Ovary (tissue), 9 donors: ENCODE results near the gene TMEM196. TPM values are rescaled to one million over a fixed set of nuclear protein-coding genes. Genes with fewer than 3 reads are reported as not detected.

Source experiments
- DNase-seq, 5 donors: peaks; one replicate each; pipeline ENCODE4 v3.0.0-alpha.2; 2019 to 2020
- H3K27ac ChIP-seq, 2 donors: fragments of 200-600 bp; one replicate each; pipeline versions ENCODE4 v1.5.1 to v1.8.0; 2019 to 2022
- H3K27me3 ChIP-seq: fragments of 200-600 bp; one replicate; pipeline ENCODE4 v1.8.0; 2022
- H3K36me3 ChIP-seq: fragments of 200-600 bp; sonication (generic); one replicate; pipeline ENCODE4 v1.5.1; 2019
- H3K4me1 ChIP-seq: one replicate; pipeline ENCODE4 v1.8.1; 2013; ENCODE audit warnings: mild to moderate bottlenecking, moderate library complexity; ENCODE audit not compliant: insufficient read depth
- H3K4me3 ChIP-seq: fragments of 200-600 bp; sonication (generic); one replicate; pipeline ENCODE4 v1.5.1; 2017
- H3K9me3 ChIP-seq, 2 donors: fragments of 200-600 bp in 1 of 2; sonication (generic) in 1 of 2; one replicate each; pipeline versions ENCODE4 v1.5.1 to v1.8.1; 2013 to 2019; ENCODE audit warnings: mild to moderate bottlenecking in 1 of 2, moderate library complexity in 1 of 2
- CTCF ChIP-seq, 3 donors: fragments of 450-650 bp in 2 of 3; fragments of 200-600 bp in 1 of 3; IDR thresholded peaks; one replicate each; pipeline versions ENCODE4 v1.5.1 to v1.8.0; 2016 to 2022; ENCODE audit warnings: antibody characterized with exemption in 3 of 3, mild to moderate bottlenecking in 1 of 3
- EP300 ChIP-seq: sonication (generic); formaldehyde crosslinking; IDR thresholded peaks from one replicate; pipeline ENCODE4 v1.6.1; 2017; ENCODE audit warnings: antibody characterized with exemption
- POLR2A ChIP-seq: fragments of 450-650 bp; IDR thresholded peaks from one replicate; pipeline ENCODE4 v1.6.1; 2017; ENCODE audit warnings: antibody characterized with exemption, mild to moderate bottlenecking, moderate library complexity
- WGBS, 3 donors: extraction: QIAGEN DNeasy Blood & Tissue Kit in 1 of 3; methylation state at CpG; one replicate each; pipeline versions ENCODE4 v1.1.5 to v1.1.7; 2013 to 2017; 5-methylcytosine and 5-hydroxymethylcytosine counted together
- intact Hi-C, 4 donors: fragments of 100-400 bp; cut with DNase I; formaldehyde crosslinking; loops; one replicate each; pipeline versions ENCODE4 v1.11.0 to v1.15.1; 2022 to 2023
- polyA plus RNA-seq, 2 donors: library from polyadenylated mRNA; stranded (reverse); fragments of 200-250 nt in 1 of 2; fragments of 350-450 nt in 1 of 2; fragmentation: Illumina TruSeq in 1 of 2; extraction: RNeasy Lipid Tissue Mini Kit (QIAGEN cat#74804) in 1 of 2; gene quantifications; one replicate each; pipeline ENCODE4 v1.2.3, GENCODE V29; 2013 to 2014
- total RNA-seq, 7 donors: library from RNA; depleted of rRNA in 2 of 7; stranded (reverse); fragments of >200 nt in 2 of 7; fragmentation: NEBNext Ultra II Directional in 3 of 7; extraction: Animal tissue kit (Norgen Biotek cat#: 25700) in 3 of 7; gene quantifications; one replicate each; pipeline versions ENCODE4 v1.1.0 to v1.2.4, GENCODE V29; 2016 to 2023
- donor health status: DM: no; HTN: no; CAD: no; lungs with moderate emphysema.
- donor health status: DM: no; HTN: no; CAD: no.
- donor health status: Bipolar disorder and iron deficiency.
- donor health status: DM: yes; HTN: yes; CAD: no.
- donor health status: DM: no; HTN: no; CAD: no.
- donor health status: DM: yes; HTN: yes; CAD: no.

TMEM196 gene
- total and polyA plus RNA-seq, 9 donors = 0.02 TPM; not detected in 8

DNA sequence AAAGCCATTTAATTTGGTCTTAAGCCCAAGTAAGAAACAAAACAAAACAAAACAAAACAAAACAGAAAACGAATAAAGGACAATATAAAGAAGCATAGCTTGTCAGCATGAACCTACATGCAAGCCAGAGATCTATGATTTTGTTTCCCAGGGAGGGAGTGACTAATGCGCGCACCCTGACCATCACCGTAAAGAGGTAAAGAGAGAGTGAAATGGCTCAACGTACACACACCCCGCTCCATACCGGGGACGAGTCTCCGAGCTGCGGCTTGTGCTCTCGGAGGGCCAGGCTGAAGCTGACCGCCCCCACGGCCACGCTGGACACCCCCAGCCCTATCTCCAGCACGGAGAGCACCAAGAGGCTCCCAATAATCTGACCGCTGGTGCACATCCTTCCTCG, 1.1 kb downstream of the TMEM196 start:
- no peak for TF ChIP-seq CTCF (IDR thresholded peaks at IDR 0.05)
- TF ChIP-seq EP300 = no peak
- TF ChIP-seq POLR2A = no peak
- DNase-seq = no peak
- 2 to 6% (median 3%) methylated on average over 17 of the region's 17 CpGs for WGBS, 3 donors
- no peaks in the 10 kb centered on the region for H3K27me3 ChIP-seq
- H3K27ac ChIP-seq = no peak overlapping the region
- peaks cover 0 to 4% of the 10 kb centered on the region in 2 donors for H3K9me3 ChIP-seq
- H3K36me3 ChIP-seq = no peaks in the 10 kb centered on the region
- no peak overlapping the region for H3K4me3 ChIP-seq
- peaks cover 9% of the 10 kb centered on the region for H3K4me1 ChIP-seq
- intact Hi-C loops = no loop called here

DNA sequence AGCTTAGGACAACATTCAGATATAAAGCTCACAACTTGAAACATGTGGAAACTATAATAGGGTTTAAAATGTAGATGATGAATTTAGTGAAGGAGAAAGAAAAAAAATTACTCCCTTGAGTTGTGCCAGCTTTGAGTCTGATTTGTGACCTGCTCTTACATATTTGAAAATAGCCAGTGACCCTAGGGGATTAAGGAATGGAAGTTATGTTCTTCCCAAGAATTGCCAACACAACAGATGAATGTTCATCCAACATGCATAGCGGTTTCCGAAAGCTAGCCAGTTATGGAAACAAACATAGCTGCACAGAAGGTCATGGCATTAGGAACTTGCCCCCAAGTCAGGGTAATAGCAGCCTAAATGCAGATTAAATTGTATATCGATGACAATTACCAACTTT, 10.8 kb downstream of the TMEM196 start:
- no peak for DNase-seq
- H3K9me3 ChIP-seq = no peaks in the 10 kb centered on the region
- no peak for TF ChIP-seq EP300
- no peaks in the 10 kb centered on the region for H3K4me1 ChIP-seq
- WGBS, 3 donors = 47 to 58% (median 49%) methylated on average over 3 of the region's 3 CpGs
- no peak overlapping the region for H3K27ac ChIP-seq
- H3K4me3 ChIP-seq = no peak overlapping the region
- no peaks in the 10 kb centered on the region for H3K36me3 ChIP-seq
- H3K27me3 ChIP-seq = no peaks in the 10 kb centered on the region
- intact Hi-C loops = no loop called here

GRCh38 chr7:19754521-19755116, 18.8 kb downstream of the TMEM196 start:
- peak in 1 of 3 donors; percentile 29 for TF ChIP-seq CTCF (IDR thresholded peaks at IDR 0.05)
- TF ChIP-seq POLR2A = no peak
- TF ChIP-seq EP300 = no peak
- Histone ChIP-seq H3K27ac (no peak overlapping the region), H3K27me3 (no peaks in the 10 kb centered on the region), H3K36me3 (no peaks in the 10 kb centered on the region), H3K9me3 (no peaks in the 10 kb centered on the region), H3K4me3 (no peak overlapping the region), H3K4me1 (no peaks in the 10 kb centered on the region)
- DNase-seq = no peak
- WGBS, 3 donors = 39 to 41% (median 39%) methylated on average over 6 of the region's 6 CpGs
- intact Hi-C loops = loop anchor here in 2 of 4 donors (5.0 to 10.0 kb wide), 3 partner anchors 418 to 848 kb away; no protein-coding TSS in a partner anchor

DNA sequence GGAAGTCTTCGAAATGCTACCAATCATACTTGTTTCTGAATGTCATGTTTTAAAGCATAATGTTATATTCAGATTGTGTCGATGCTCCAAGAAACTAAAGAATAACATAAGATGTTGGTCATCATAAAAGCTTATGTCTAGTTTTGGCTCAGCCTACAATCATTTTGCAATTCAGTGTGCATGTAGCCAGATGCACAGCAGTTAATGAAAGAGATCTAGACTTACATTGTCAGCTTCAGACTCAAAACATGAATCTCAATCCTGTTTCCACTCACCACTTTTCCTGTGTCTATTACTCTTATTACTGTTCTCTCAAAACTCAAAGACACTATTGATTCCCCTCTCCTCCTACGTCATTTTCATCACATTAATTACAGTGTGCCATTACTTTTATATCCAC, 21.4 kb downstream of the TMEM196 start:
- Histone ChIP-seq H3K27me3 (no peaks in the 10 kb centered on the region), H3K27ac (no peak overlapping the region), H3K4me3 (no peak overlapping the region), H3K9me3 (no peaks in the 10 kb centered on the region), H3K36me3 (no peaks in the 10 kb centered on the region), H3K4me1 (no peaks in the 10 kb centered on the region)
- WGBS, 3 donors = 85 to 91% (median 85%) methylated on average over 3 of the region's 3 CpGs
- no peak for DNase-seq
- TF ChIP-seq CTCF (IDR thresholded peaks at IDR 0.05) = no peak
- no peak for TF ChIP-seq EP300
- intact Hi-C loops = loop anchor here in 2 of 4 donors (5.0 to 10.0 kb wide), 2 partner anchors 420 to 423 kb away; no protein-coding TSS in a partner anchor

GRCh38 chr7:19749658-19750057, 23.8 kb downstream of the TMEM196 start:
- WGBS, 3 donors = 71 to 76% (median 72%) methylated on average over 4 of the region's 4 CpGs
- no peak overlapping the region for H3K27ac ChIP-seq
- H3K9me3 ChIP-seq = no peaks in the 10 kb centered on the region
- H3K4me1 ChIP-seq = no peaks in the 10 kb centered on the region
- H3K36me3 ChIP-seq = no peaks in the 10 kb centered on the region
- TF ChIP-seq POLR2A (no peak), EP300 (no peak), CTCF (IDR thresholded peaks at IDR 0.05) (no peak)
- H3K4me3 ChIP-seq = no peak overlapping the region
- H3K27me3 ChIP-seq = no peaks in the 10 kb centered on the region
- intact Hi-C loops = loop anchor here in 3 of 4 donors (5.0 to 10.0 kb wide), 4 partner anchors 423 to 848 kb away; no protein-coding TSS in a partner anchor
- DNase-seq = no peak
